HG02840 (cell line): ENCODE data around the gene POMGNT1.

Experiments
- ATAC-seq: cut with Tn5 transposase; IDR thresholded peaks from one replicate; pipeline ENCODE4 v1.9.1; 2021; ENCODE audit warnings: mild to moderate bottlenecking, moderate library complexity, moderate number of reproducible peaks; ENCODE audit not compliant: unreplicated experiment, low FRiP score

POMGNT1 gene

GRCh38 chr1:46160212-46160611 is 38.0 kb downstream of the POMGNT1 start:
- ATAC-seq, result no peak

GRCh38 chr1:46159516-46159915 is 38.7 kb downstream of the POMGNT1 start:
- ATAC-seq, result no peak

GRCh38 chr1:46158312-46159281 is 39.6 kb downstream of the POMGNT1 start:
- no peak for ATAC-seq

- no peak for ATAC-seq
Measured at GRCh38 chr1:46157916-46158311, 40.3 kb downstream of the POMGNT1 start.

- no peak for ATAC-seq
Measured at GRCh38 chr1:46153732-46154131, 44.5 kb downstream of the POMGNT1 start.

GRCh38 chr1:46153228-46153627 is 45.0 kb downstream of the POMGNT1 start:
- no peak for ATAC-seq

GRCh38 chr1:46152016-46152415 is 46.2 kb downstream of the POMGNT1 start:
- ATAC-seq, result no peak

GRCh38 chr1:46150085-46150484 is 48.1 kb downstream of the POMGNT1 start:
- no peak for ATAC-seq

GRCh38 chr1:46148318-46148717 is 49.9 kb downstream of the POMGNT1 start:
- ATAC-seq, result no peak
